HepG2 (cell line): ENCODE results near the gene STX1B. TPM values are rescaled to one million over a fixed set of nuclear protein-coding genes. Genes with fewer than 3 reads are reported as not detected.

Source experiments
- HMG20B ChIP-seq: conservative IDR thresholded peaks from 2 replicates; pipeline ENCODE4 v1.6.1; 2016; ENCODE audit warnings: missing genetic modification reagents, missing compliant biosample characterization
- KDM4B ChIP-seq: sonication (generic); formaldehyde crosslinking; IDR thresholded peaks from 2 replicates; pipeline ENCODE4 v1.4.0; 2020; ENCODE audit warnings: missing genetic modification reagents
- NFYC ChIP-seq: IDR thresholded peaks from 2 replicates; pipeline ENCODE4 v1.6.1; 2016; ENCODE audit warnings: missing genetic modification reagents, missing compliant biosample characterization
- NR2F1 ChIP-seq, 2 experiments: fragments of 450-650 bp in 1 of 2; formaldehyde crosslinking in 1 of 2; IDR thresholded peaks; 2 replicates each; pipeline versions ENCODE4 v1.5.0 to v1.6.1; 2016 to 2020; ENCODE audit warnings: mild to moderate bottlenecking in 1 of 2, missing compliant biosample characterization in 1 of 2, missing genetic modification reagents in 1 of 2, moderate library complexity in 1 of 2
- RAD51 ChIP-seq: fragments of 450-650 bp; IDR thresholded peaks from 2 replicates; pipeline ENCODE4 v1.6.1; 2016; ENCODE audit warnings: borderline replicate concordance
- RCOR2 ChIP-seq: IDR thresholded peaks from 2 replicates; pipeline ENCODE4 v1.6.1; 2016; ENCODE audit warnings: missing biosample characterization, missing genetic modification reagents
- RXRA ChIP-seq: sonication (generic); formaldehyde crosslinking; IDR thresholded peaks from 2 replicates; pipeline ENCODE4 v1.5.1; 2020; ENCODE audit warnings: missing genetic modification reagents
- SYNCRIP ChIP-seq: fragments of 200-400 bp; formaldehyde crosslinking; IDR thresholded peaks from 2 replicates; pipeline ENCODE4 v1.6.1; 2018; ENCODE audit warnings: mild to moderate bottlenecking, low read depth, low read length; ENCODE audit not compliant: insufficient read depth
- ZBTB49 ChIP-seq: sonication (generic); formaldehyde crosslinking; IDR thresholded peaks from 2 replicates; pipeline ENCODE4 v1.4.0; 2020; ENCODE audit warnings: missing genetic modification reagents, borderline replicate concordance
- ZNF142 ChIP-seq: sonication (generic); formaldehyde crosslinking; IDR thresholded peaks from 2 replicates; pipeline ENCODE4 v1.4.0; 2020; ENCODE audit warnings: missing genetic modification reagents
- ZNF564 ChIP-seq: sonication (generic); formaldehyde crosslinking; IDR thresholded peaks from 2 replicates; pipeline ENCODE4 v1.8.1; 2023; ENCODE audit warnings: mild to moderate bottlenecking, missing genetic modification reagents
- ZNF670 ChIP-seq: sonication (generic); formaldehyde crosslinking; IDR thresholded peaks from 2 replicates; pipeline ENCODE4 v1.8.0; 2022; ENCODE audit warnings: mild to moderate bottlenecking, missing genetic modification reagents, borderline replicate concordance
- ZNF674 ChIP-seq: sonication (generic); formaldehyde crosslinking; IDR thresholded peaks from 2 replicates; pipeline ENCODE4 v1.5.0; 2020; ENCODE audit warnings: low read depth, mild to moderate bottlenecking, missing genetic modification reagents
- ZNF687 ChIP-seq: sonication (generic); formaldehyde crosslinking; IDR thresholded peaks from 2 replicates; pipeline ENCODE4 v1.5.1; 2020; ENCODE audit warnings: mild to moderate bottlenecking, missing genetic modification reagents, moderate library complexity
- ZNF883 ChIP-seq: sonication (generic); formaldehyde crosslinking; IDR thresholded peaks from 2 replicates; pipeline ENCODE4 v1.5.1; 2020; ENCODE audit warnings: mild to moderate bottlenecking, missing genetic modification reagents; ENCODE audit errors: not compliant biosample characterization
- ZSCAN22 ChIP-seq: sonication (generic); formaldehyde crosslinking; IDR thresholded peaks from 2 replicates; pipeline ENCODE4 v1.4.0; 2020; ENCODE audit warnings: mild to moderate bottlenecking, missing genetic modification reagents
- polyA plus RNA-seq, 8 experiments: library from polyadenylated mRNA; depleted of rRNA in 3 of 8; stranded (reverse) in 7 of 8; unstranded in 1 of 8; fragments of >200 nt; fragmentation: Illumina TruSeq in 4 of 8; extraction: Trizol in 4 of 8; gene quantifications; 2 replicates each; pipeline versions ENCODE4 v1.2.1 to v1.2.3, GENCODE V29; 2011 to 2016; ENCODE audit warnings: low read depth in 4 of 8, missing spikeins in 1 of 8, mixed read lengths in 1 of 8; ENCODE audit not compliant: insufficient read depth in 1 of 8
- total RNA-seq, 5 experiments: library from RNA; depleted of rRNA; stranded (reverse); fragments of >200 nt; fragmentation: Illumina TruSeq; extraction: Trizol; gene quantifications; 2 replicates each; pipeline ENCODE4 v1.2.3, GENCODE V29; 2016; ENCODE audit warnings: low read depth in 1 of 5

The STX1B gene
- total and polyA plus RNA-seq, 2 of the 13 experiments (the other 11 are each of a cell fraction or from before 2014, with no cell fraction given), result 2.1 to 3.0 TPM

- TF ChIP-seq ZNF142 (CRISPR knock-in tag) (peak; percentile 68; the same call in 1 of the 2 replicates), NFYC (peak; percentile 44), KDM4B (CRISPR knock-in tag) (0 out of 2 replicates have a peak, but pooled peaks have one; percentile 21), RCOR2 (CRISPR knock-in tag) (no peak), SYNCRIP (no peak), NR2F1 (CRISPR knock-in tag; IDR thresholded peaks at IDR 0.05) (no peak), ZNF883 (CRISPR knock-in tag) (no peak), ZSCAN22 (CRISPR knock-in tag) (no peak), ZNF670 (CRISPR knock-in tag) (no peak), ZNF674 (no peak), HMG20B (no peak), RAD51 (no peak), ZBTB49 (CRISPR knock-in tag) (peak; percentile 31; the same call in 1 of the 2 replicates), ZNF564 (CRISPR knock-in tag) (no peak), ZNF687 (no peak), RXRA (no peak)
Measured at GRCh38 chr16:31033709-31034492, 23.5 kb upstream of the STX1B start (continued).
